Transverse colon (tissue), 4 donors: ENCODE measurements around the gene TPP2.

Experiments
- CTCF ChIP-seq, 5 experiments: fragments of 200-600 bp in 3 of 5; fragments of 450-650 bp in 2 of 5; sonication (generic) in 3 of 5; IDR thresholded peaks; 1 replicate in 2 of 5; 2 replicates in 3 of 5; pipeline ENCODE4 v1.5.1; 2016 to 2017; ENCODE audit warnings: antibody characterized with exemption in 5 of 5, inconsistent platforms in 3 of 5, mild to moderate bottlenecking in 2 of 5, moderate library complexity in 1 of 5
- EP300 ChIP-seq: sonication (generic); formaldehyde crosslinking; IDR thresholded peaks from one replicate; pipeline ENCODE4 v1.6.1; 2017; ENCODE audit warnings: antibody characterized with exemption, low read depth
- POLR2A ChIP-seq: fragments of 450-650 bp; IDR thresholded peaks from one replicate; pipeline ENCODE4 v1.6.1; 2016; ENCODE audit warnings: antibody characterized with exemption, mild to moderate bottlenecking, moderate library complexity
- POLR2AphosphoS5 ChIP-seq, 3 donors: sonication (generic); formaldehyde crosslinking; IDR thresholded peaks; one replicate each; pipeline ENCODE4 v1.6.1; 2016; ENCODE audit warnings: antibody characterized with exemption in 3 of 3

GRCh38 chr13:102659168-102659713 is 62.5 kb downstream of the TPP2 start:
- TF ChIP-seq CTCF (IDR thresholded peaks at IDR 0.05) (no peak), POLR2A (no peak), EP300 (no peak), POLR2AphosphoS5 (IDR thresholded peaks at IDR 0.05) (no peak)
